ENCODE measurements around the gene GTF2IRD1.

The GTF2IRD1 gene

GRCh38 chr7:74519395-74519794 lies 65.7 kb downstream of the GTF2IRD1 start:
- TF ChIP-seq CTCF (IDR thresholded peaks at IDR 0.05; ENCODE audit: borderline replicate concordance, insufficient read depth, low read depth, low read length): no peak
- H3K4me3 ChIP-seq (ENCODE audit: low read depth, low read length): no peak overlapping the region

GRCh38 chr7:74521855-74522254 lies 68.1 kb downstream of the GTF2IRD1 start:
- TF ChIP-seq CTCF (IDR thresholded peaks at IDR 0.05; ENCODE audit: borderline replicate concordance, insufficient read depth, low read depth, low read length): no peak
- H3K4me3 ChIP-seq (ENCODE audit: low read depth, low read length): no peak overlapping the region

GRCh38 chr7:74522281-74522905 lies 68.7 kb downstream of the GTF2IRD1 start:
- no peak overlapping the region for H3K4me3 ChIP-seq (ENCODE audit: low read depth, low read length)
- no peak for TF ChIP-seq CTCF (IDR thresholded peaks at IDR 0.05; ENCODE audit: borderline replicate concordance, insufficient read depth, low read depth, low read length)

- TF ChIP-seq CTCF (IDR thresholded peaks at IDR 0.05; ENCODE audit: borderline replicate concordance, insufficient read depth, low read depth, low read length): no peak
- H3K4me3 ChIP-seq (ENCODE audit: low read depth, low read length): no peak overlapping the region
Measured at GRCh38 chr7:74523015-74523414, 69.3 kb downstream of the GTF2IRD1 start.

- TF ChIP-seq CTCF (IDR thresholded peaks at IDR 0.05; ENCODE audit: borderline replicate concordance, insufficient read depth, low read depth, low read length): no peak
- H3K4me3 ChIP-seq (ENCODE audit: low read depth, low read length): no peak overlapping the region
Measured at GRCh38 chr7:74525140-74525539, 71.4 kb downstream of the GTF2IRD1 start.

GRCh38 chr7:74525881-74526280 lies 72.2 kb downstream of the GTF2IRD1 start:
- TF ChIP-seq CTCF (IDR thresholded peaks at IDR 0.05; ENCODE audit: borderline replicate concordance, insufficient read depth, low read depth, low read length): no peak
- H3K4me3 ChIP-seq (ENCODE audit: low read depth, low read length): no peak overlapping the region

GRCh38 chr7:74526780-74527179 lies 73.1 kb downstream of the GTF2IRD1 start:
- TF ChIP-seq CTCF (IDR thresholded peaks at IDR 0.05; ENCODE audit: borderline replicate concordance, insufficient read depth, low read depth, low read length): no peak
- no peak overlapping the region for H3K4me3 ChIP-seq (ENCODE audit: low read depth, low read length)
